ENCODE data around the gene LCP2.
"Not testable (repeated sequence)": the region's sequence is repeated elsewhere in the genome, so short reads cannot be mapped to it uniquely, and the experiment has no call there.

LCP2 gene

DNA sequence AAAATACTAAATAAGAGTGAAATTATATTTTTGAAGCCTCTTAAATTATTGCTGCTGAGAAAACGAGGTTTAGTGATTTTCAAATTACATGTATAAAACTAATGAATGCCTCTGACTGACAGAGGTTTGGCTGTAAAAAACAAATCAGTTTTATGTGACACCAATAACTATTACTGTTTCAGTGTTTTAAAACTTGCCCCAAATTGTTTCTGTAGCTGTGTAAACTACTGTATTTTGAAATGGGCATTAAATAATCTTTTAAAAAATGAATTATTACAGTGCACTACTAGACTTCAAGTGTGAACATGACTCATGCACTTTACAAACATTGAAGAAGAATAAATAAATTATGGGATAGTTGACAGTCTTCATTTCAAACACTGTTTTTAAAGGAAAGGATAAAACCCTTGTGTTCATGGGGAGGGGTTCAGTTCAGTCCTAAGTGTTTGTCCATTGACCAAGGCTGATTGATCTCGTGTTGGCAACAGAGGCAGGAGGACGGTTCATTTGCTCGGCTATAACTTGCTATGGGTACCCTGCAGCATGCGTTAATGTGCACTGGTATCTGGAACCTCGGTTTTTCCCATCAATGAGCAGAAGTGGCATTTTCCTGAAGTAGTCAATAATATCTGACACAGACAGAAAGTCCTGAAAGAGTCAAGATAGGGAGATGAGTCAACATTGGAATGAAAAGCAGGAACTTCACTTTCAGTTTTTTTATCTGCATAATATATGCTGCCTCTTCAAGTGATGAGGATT is 49.2 kb downstream of the LCP2 start:
- no peak for DNase-seq (ENCODE audit: low read depth)

DNA sequence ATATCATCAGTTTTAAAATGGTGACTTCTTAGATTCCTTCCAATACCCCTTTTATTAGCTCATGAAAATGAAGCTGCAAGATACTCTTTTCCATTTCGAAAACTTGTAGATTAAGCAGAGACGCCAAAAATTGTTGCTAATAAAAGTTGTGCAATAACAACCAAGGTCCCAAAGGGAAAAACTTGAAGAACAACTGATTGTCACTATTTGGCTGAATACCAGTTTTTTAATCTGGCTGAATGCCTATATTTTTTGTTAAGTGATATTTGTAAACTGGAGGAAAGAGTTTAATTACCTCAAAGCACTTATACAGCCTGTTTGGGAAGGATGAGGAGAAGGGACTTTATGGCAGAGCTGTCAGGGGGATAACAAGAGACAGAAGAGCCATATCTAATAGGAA is 50.2 kb downstream of the LCP2 start:
- DNase-seq (ENCODE audit: low read depth) = no peak

DNA sequence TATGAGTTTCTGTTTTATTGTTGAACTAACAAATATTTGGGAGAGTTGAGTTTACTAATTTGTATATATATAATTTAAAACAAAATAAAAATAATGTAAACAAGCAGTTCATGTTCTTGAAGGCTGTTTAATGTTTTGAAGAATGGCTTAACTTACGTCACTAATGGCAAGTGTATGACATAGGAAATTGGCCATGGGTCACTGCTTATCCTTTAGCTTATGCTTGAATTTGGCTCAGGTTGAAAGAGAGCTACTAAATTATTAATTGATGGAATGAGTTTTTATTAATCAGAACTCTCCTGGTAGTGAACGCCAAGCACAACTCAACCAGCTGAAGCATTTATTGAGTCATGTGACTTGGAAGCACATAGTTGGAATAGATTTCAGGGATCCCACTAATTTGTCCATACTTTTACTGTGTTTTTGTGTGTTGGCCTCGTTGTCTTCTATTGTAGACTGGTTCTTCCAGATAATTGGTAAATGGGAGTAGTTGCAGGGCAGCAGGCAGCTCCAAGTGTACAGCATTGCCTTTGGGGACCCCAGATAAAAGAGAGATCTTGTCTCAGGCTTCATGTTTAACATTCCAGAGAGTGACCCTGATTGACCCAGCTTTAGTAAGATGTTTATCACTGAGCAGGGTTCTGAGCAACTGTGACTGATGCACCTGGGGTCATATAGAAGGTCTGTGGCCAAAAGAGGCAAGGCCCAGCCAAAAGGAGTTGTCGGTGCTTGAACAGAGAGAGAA is 51.3 kb downstream of the LCP2 start:
- DNase-seq (ENCODE audit: low read depth) = no peak

DNA sequence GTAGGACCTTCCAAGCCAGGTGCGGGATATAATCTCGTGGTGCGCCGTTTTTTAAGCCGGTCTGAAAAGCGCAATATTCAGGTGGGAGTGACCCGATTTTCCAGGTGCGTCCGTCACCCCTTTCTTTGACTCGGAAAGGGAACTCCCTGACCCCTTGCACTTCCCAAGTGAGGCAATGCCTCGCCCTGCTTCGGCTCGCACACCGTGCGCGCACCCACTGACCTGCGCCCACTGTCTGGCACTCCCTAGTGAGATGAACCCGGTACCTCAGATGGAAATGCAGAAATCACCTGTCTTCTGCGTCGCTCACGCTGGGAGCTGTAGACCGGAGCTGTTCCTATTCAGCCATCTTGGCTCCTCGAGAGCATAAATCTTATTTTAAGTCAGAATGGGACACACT is 52.1 kb downstream of the LCP2 start:
- not testable (repeated sequence) for DNase-seq (ENCODE audit: low read depth)

DNA sequence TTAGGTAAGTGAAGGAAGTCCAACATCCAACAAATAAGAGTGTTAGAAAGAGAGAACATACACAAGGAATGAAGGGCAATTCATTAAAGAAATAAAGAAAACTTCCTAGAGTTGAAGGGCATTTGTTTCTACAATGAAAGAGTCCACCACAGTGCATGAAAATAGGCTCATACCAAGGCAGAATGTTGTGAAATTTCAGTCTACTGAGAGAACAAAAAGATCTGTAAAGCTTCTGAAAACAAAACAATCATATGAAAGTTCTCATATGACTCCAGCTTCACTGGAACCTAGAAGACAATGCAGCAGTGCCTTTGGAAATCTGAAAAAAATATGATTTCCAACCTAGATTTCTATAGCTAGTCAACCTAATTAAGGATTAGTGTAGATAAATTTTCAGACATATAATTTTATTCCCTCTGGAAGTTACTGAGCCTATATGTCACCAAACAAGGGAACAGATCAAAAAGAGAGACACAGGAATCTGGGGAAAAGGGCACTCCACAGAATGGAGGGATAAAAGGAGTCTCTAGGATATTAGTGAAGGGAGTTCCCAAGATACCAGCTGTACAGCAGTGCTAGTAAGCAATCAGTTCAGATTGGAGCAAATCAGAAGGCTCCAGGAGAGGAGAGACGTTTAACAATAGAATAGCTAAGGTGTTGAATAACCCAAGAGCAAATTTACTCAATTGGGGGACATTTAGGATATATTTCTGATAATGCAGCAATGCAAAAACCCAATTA is 59.0 kb downstream of the LCP2 start:
- no peak for DNase-seq (ENCODE audit: low read depth)

DNA sequence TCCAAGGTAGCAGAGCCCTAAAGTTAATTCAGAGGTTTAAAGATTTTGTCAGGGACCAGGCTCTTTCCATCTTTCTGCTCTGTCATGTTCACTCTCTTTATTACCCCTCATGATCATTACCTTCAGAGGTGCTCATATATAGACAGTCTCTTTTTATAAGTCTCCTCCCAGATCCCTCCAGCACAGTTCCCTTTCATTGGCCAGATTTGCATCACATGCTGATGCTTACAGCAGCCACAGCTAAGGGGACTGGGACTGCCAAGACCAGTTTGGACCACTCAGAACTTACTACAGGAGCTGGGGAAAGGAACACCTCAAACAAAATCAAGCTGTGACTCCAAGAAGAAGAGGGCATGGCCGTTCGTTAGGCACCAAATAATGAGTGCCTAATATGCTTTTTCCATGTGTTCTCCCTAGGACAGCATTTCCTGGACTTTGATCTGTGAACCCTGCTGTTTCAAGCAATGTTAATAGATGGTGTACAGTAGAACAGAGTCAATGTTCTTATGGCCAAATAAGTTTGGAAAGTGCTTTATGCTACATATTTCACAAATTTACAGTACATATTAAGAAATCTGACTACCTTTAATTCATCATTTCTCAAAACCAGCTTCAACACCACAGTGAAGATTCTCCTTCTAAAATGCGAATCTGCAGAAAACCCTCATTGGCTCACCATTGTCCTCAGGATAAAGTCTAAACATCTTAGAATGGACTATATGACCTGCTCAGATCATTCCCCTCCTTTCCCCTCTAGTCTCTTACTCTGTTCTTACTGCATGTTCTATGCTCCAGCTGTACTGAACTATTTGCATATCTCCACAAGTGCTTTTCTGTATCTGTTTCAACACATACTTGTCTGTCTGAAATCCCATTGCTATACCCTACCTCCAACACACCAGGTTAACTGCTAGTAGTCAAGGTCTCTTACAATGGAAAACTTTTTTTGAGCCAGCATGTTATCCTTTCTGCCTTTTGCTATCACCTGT is 61.4 kb downstream of the LCP2 start:
- no peak for DNase-seq (ENCODE audit: low read depth)

DNA sequence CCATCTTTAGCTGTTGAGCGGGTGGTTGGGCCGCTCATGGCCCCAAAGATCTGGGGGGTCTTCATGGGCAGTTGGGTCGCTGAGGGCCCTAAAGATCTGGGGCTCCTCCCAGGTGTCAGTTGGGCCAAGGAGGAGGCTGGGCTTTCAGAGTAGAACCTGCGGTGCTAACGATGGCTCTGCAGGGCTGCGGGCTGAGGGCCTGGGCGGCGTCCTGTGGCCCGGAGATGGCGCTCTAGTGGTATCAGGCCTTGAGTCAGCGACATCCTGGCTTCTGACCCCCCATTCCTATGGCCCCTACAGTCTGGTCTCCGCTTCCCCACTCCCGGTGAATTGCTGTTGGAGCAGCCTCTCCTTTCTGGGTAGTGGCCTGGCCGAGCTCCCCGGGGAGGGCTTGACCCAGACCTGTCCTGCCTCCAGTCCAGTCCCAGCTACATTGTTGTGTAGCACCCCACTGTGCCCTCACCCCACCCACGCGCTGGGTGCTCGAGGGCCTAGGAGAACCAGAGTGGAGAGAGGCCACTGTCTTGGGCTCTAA is 64.2 kb downstream of the LCP2 start:
- DNase-seq (ENCODE audit: low read depth) = no peak

DNA sequence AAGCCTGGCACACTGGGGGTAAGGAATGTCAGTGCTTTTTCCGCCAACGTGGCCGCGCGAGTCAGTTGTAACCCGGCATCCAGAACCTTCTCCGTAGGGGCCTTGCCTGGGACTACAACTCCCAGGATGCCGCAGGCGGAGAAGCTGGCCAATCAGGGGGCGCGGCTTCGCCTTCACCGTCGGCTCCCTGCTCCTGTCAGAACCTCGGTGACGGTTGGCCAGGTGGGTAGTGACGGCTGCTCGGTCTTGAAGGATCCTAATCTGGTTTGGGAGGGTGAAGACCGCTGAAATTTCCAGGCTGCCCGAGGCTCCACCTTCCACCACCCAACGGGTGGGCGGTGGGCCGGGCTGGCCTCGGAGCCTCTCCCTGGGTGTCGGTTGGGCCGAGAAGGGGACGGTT is 64.8 kb downstream of the LCP2 start, which contains the start of gene C5orf58:
Gene C5orf58 (plus strand): TSS at position 200 of the 400 bp plus-strand sequence. CDS start 1,992 bp downstream, outside the sequence.
- DNase-seq (ENCODE audit: low read depth) = no peak

DNA sequence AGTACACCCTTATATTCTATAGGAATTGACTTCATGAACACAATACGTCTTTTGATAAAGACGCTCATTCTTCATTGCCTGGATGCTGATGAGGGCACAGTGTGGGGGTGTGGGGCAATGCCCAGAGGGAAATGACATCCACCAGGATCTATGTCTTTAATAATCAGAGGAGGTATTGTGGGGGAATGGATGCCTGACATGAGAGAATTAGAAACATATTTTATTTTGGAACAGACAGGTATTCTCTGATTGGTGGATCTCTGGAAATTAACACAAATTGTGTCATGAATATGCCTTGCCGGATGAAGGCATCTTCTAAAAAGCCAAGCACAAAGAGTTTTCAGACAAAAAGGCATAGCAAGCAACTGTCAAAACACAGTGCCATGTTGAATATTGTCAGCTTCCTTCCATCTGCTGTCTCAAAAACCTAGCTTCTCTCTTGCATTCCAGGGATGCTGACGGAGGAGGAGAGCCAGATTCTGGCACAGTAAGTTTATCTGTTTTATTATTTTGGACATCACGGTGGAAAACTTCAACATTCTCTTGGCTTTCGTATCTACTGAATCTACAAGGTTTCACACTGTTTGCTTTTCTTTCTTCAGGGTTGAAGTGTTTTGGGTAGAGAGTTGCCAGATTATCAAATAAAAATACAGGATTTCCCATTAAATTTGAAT is 68.7 kb downstream of the LCP2 start:
- DNase-seq (ENCODE audit: low read depth) = no peak

DNA sequence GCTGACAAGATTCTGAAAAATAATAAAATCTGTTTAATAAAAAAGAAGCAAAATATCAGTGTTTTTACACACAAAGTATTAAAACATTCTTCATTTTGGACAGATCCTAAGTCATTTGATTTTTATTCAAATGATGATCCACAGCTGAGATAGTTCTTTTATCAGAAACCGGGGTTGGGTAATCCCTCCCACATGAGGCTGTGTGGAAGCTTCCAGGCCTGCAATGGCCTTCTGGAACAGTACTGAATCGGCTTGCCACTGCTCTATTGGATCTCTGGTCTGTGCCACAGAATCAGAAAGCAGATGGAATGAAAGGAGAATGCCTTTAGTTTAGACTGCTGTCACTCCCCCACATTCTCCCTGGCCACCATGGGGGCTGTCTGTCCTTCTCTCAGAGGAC is 70.9 kb downstream of the LCP2 start:
- no peak for DNase-seq (ENCODE audit: low read depth)

DNA sequence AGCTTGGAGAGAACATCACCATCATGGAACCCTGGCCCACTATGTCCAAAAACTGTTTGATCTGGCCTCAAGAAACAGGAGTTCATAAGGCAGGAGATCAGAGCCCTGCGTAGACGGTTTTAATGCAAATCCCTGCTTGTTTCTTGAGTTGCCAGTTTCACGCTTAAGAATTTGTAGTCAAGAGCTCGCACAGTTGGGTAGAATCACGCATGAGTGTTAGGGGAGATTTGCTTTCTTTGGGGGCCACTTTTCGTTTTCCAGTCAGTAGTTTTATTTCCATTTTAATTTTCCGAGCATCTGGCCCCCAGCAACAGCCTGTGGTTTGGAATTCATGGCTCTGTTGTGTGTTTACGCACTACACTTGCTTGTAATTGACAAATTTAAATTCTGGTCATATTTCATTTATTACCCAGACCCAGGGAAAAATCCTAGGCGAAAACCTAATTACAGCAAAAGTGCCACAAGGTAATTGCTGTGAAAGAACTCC is 71.4 kb downstream of the LCP2 start:
- DNase-seq (ENCODE audit: low read depth) = no peak

DNA sequence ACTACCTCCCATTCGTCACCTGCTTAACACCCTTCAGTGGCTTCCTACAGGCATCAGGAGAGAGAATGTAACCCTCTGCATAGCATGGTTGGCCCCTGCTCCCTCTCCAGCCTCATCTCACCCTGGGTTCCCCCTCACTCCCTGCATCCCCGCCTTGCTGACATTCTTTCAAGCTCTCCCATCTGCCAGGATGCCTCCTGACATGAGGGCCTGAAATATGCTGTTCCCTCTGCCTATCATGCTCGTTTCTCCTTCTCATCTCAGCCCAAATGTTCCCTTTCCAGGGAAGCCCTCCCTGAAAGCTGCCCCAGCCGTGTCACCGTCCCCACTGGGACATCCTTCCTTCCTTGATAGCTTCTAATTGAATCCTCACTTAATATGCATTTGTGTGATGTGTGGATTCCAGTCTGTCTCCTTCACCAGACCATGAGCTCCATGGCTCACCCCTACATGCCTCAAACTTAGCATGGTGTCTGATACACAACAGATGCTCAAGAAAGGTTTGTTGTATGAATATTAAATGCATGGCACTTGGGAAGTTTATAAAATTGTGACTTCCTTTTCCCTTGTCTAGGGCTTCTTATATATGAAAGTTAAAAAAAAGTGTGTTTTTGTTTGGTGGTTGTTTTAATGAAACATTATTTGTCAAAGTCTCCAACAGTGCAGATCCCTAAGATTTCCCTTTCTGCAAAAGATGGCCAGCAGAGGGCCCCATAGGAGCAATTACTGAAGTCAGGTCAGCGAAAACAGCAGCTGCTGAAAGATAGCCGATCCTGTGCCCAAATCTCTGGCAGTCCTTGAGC is 72.0 kb downstream of the LCP2 start:
- peak; percentile 34 for DNase-seq (ENCODE audit: low read depth)

DNA sequence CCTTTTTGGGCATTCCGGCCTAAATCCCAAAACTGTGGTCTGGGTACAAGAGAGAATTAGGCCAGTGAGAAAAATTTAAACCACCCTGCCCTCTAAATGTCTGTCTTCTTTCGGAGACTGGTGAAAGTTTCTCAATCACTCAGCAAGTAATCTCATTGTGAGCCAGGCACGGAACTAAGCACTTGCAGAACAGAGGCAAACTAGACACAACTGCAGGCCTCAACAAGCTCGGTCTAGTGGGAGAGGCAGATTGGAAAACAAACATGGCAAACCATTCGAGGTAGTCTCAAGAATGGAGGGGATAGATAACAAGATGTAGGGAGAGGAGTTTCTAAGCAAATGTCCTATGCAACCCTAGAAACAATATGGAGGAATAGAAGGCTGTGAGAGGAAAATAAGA is 73.7 kb downstream of the LCP2 start:
- no peak for DNase-seq (ENCODE audit: low read depth)

DNA sequence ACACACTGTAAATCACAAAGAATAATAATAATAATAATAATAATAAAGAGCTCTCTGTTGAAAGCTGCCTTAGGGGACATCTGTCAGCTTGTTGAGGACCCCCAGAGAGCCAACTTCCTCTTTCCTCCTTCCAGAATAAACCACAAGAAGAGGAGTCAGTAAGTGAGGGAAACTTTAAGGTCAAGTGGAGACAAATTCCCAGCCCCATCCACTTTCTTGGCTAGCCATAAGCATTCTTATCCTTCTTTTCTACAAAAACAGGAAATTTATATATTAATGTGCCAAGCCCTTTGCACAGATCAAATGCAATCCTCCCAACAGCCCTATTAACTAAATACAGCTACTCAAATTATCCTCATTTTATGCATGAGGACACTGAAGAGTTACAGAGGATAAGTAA is 74.2 kb downstream of the LCP2 start:
- no peak for DNase-seq (ENCODE audit: low read depth)

DNA sequence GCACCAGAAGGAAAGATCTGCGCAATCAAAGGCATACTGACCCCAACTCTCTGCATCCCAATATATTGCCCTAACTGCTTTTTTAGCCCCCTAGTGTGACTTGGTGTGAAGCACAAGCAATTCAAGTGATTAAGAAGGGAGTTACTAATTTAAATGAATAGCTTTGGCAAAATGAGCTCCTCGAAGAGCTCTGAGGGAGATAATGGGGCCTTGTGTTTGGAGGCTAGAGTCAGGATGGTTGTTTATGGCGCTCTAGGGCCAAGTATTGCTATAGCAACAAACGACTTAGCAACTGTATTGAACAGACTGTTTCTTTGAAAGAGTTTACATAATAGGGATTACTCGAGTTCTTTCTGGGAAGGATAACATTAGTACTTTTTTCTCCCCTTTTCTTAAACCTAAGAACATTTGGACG is 76.2 kb downstream of the LCP2 start:
- no peak for DNase-seq (ENCODE audit: low read depth)

DNA sequence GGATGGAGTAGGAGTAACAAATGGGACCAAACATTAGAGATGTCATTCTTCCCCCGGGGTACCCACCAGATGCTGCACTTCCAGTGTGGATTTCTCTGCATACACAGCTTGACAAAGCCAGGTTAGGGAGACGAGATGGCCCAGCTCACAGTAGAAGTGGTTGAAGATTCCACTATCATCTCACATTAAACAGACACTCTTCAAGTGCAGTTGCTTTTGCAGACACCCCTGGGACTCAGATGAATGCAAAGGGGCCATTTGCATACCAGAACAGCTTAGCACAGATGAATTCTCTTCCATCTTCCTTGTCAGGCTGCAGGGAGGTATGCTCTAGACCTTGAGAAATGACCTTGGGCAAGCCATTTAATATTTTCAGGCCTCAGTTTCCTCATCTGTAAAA is 77.4 kb downstream of the LCP2 start:
- DNase-seq (ENCODE audit: low read depth) = no peak

DNA sequence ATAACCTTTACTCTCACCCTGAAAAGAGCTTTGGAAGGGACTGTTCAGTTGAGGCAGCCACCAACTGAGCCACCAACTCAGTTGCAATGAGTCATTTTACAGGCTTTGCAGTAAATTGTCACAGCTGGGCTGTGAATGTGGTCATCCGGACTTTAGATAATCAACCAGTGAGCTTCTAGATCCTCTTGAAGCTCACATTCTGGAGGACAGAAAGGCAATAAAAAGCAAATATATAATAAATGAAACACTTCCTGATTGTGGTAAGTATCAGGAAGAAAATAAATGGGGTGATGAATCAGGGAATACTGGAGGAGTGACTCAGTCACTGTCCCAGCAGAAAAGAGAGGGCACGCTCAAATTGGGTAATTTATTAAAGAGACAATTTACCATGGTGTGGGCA is 78.0 kb downstream of the LCP2 start:
- DNase-seq (ENCODE audit: low read depth) = no peak

DNA sequence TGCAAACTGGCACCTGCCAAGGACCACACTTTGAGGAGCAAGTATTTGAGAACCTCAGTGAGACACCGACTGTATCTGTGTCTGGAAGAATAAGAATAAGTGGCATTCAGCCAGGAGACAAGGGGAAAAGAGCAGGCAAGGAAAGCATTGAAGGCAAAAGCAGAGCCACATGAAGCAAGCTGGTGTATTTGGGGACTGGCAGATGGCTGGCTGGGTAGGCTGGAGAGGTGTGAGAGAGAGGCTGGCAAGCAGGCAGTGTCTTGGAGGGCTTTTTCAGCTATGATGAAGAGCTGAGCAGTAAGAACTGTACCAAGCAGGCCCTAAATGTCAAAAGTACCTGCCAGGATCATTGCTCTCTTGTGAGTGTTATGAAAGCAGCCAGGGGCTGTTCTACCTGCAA is 78.9 kb downstream of the LCP2 start:
- no peak for DNase-seq (ENCODE audit: low read depth)

DNA sequence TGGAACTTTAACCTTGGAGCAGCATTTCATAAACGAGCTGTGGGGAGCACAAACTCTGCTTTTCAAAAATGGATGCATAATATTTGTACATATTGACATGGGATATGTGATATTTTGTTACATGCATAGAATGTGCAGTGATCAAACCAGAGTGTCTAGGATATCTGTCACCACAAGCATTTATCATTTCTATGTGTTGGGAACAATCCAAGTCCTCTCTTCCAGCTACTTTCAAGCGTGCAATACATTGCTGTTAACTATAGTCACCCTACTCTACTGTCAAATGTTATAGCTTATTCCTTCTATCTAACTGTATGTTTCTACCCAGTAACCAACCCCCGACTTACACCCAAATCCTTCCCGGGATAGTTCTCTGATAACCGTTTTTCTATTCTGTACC is 79.7 kb downstream of the LCP2 start:
- no peak for DNase-seq (ENCODE audit: low read depth)

Measured in stimulated activated CD8-positive, alpha-beta memory T cell treated with anti-CD3 and anti-CD28 coated beads, Interleukin-12 subunit alpha, Interleukin-12 subunit beta, amount 100 ng/mL, for 4 hours (primary cell).